SK-N-SH (cell line): ENCODE data around the gene LOXL4. TPM values are rescaled to one million over a fixed set of nuclear protein-coding genes. Genes with fewer than 3 reads are reported as not detected.

Source experiments
- CTCF ChIA-PET: fragments of 300-600, 350-600 bp; formaldehyde crosslinking; extraction: SDS; loops from one replicate; lab custom pipeline; 2021; lab: Yijun Ruan, JAX
- POLR2A ChIA-PET: fragments of 350-600 bp; sonication (Branson Sonifier 250); formaldehyde crosslinking; extraction: SDS; loops from one replicate; lab custom pipeline; 2020; ENCODE audit warnings: antibody characterized with exemption, inconsistent platforms; lab: Yijun Ruan, JAX
- DNase-seq: peaks from one replicate; pipeline ENCODE4 v3.0.0; 2012
- H2AFZ ChIP-seq: fragments of 200-600 bp; sonication (generic); 2 replicates; pipeline ENCODE4 v1.8.1; 2016; ENCODE audit warnings: antibody characterized with exemption, mild to moderate bottlenecking, low read depth
- H3F3A ChIP-seq: fragments of 200-600 bp; sonication (generic); replicated peaks from 2 replicates; pipeline ENCODE3; 2016; ENCODE audit warnings: antibody characterized with exemption, mild to moderate bottlenecking; ENCODE audit not compliant: insufficient read depth
- H3K27ac ChIP-seq, 2 experiments: fragments of 200-500 bp in 1 of 2; fragments of 200-600 bp in 1 of 2; sonication (Bioruptor generic) in 1 of 2; sonication (generic), shearing (Covaris generic) in 1 of 2; 2 replicates each; pipeline versions ENCODE4 v1.5.1 to v1.6.1; 2014 to 2016; ENCODE audit warnings: low read depth in 2 of 2, inconsistent platforms in 1 of 2, low read length in 1 of 2, mild to moderate bottlenecking in 1 of 2, mixed read lengths in 1 of 2
- H3K27me3 ChIP-seq: fragments of 200-600 bp; sonication (generic), shearing (Covaris generic); 2 replicates; pipeline ENCODE4 v1.6.1; 2016; ENCODE audit warnings: mixed run types; ENCODE audit not compliant: insufficient read depth
- H3K36me3 ChIP-seq, 2 experiments: fragments of 200-500 bp in 1 of 2; fragments of 200-600 bp in 1 of 2; sonication (Bioruptor generic) in 1 of 2; sonication (generic) in 1 of 2; replicated peaks in 1 of 2; 2 replicates each; pipeline versions ENCODE3 to v1.5.1; 2014 to 2016; ENCODE audit warnings: low read length in 1 of 2, mild to moderate bottlenecking in 1 of 2; ENCODE audit not compliant: insufficient read depth in 2 of 2, control insufficient read depth in 1 of 2
- H3K4me1 ChIP-seq, 2 experiments: fragments of 200-500 bp in 1 of 2; fragments of 200-600 bp in 1 of 2; sonication (Bioruptor generic) in 1 of 2; sonication (generic), shearing (Covaris generic) in 1 of 2; 2 replicates each; pipeline versions ENCODE4 v1.5.1 to v1.6.1; 2014 to 2016; ENCODE audit warnings: low read depth in 1 of 2, low read length in 1 of 2, mixed run types in 1 of 2; ENCODE audit not compliant: insufficient read depth in 2 of 2, control insufficient read depth in 1 of 2
- H3K4me2 ChIP-seq: fragments of 200-600 bp; sonication (generic), shearing (Covaris generic); 2 replicates; pipeline ENCODE4 v1.6.1; 2017; ENCODE audit warnings: mixed run types
- H3K4me3 ChIP-seq, 2 experiments: fragments of 200-500 bp in 1 of 2; fragments of 200-600 bp in 1 of 2; sonication (Bioruptor generic) in 1 of 2; sonication (generic), shearing (Covaris generic) in 1 of 2; 2 replicates each; pipeline versions ENCODE4 v1.5.1 to v1.8.1; 2014 to 2016; ENCODE audit warnings: low read depth in 2 of 2, inconsistent platforms in 1 of 2, low read length in 1 of 2, mild to moderate bottlenecking in 1 of 2, mixed read lengths in 1 of 2, moderate library complexity in 1 of 2
- H3K79me2 ChIP-seq: fragments of 200-600 bp; sonication (generic); 2 replicates; pipeline ENCODE4 v1.8.1; 2017; ENCODE audit warnings: mild to moderate bottlenecking; ENCODE audit not compliant: insufficient read depth
- H3K9ac ChIP-seq: fragments of 200-600 bp; sonication (generic); 2 replicates; pipeline ENCODE4 v1.6.1; 2017; ENCODE audit warnings: mixed run types
- H3K9me2 ChIP-seq: fragments of 200-600 bp; sonication (generic); 2 replicates; pipeline ENCODE4 v1.6.1; 2017; ENCODE audit warnings: mixed run types
- H3K9me3 ChIP-seq: fragments of 200-600 bp; sonication (generic); 2 replicates; pipeline ENCODE4 v1.6.1; 2017; ENCODE audit warnings: mixed run types, mild to moderate bottlenecking, moderate library complexity
- H4K20me1 ChIP-seq: fragments of 200-600 bp; sonication (generic); 2 replicates; pipeline ENCODE4 v1.6.1; 2017; ENCODE audit warnings: mild to moderate bottlenecking, mixed run types; ENCODE audit not compliant: insufficient read depth
- ELF1 ChIP-seq: IDR thresholded peaks from 2 replicates; pipeline ENCODE4 v1.4.0; 2012
- GABPA ChIP-seq: IDR thresholded peaks from 2 replicates; pipeline ENCODE4 v1.4.0; 2012; ENCODE audit warnings: low read depth, mild to moderate bottlenecking
- JUND ChIP-seq: IDR thresholded peaks from 2 replicates; pipeline ENCODE4 v1.4.0; 2012
- MXI1 ChIP-seq: IDR thresholded peaks from 2 replicates; pipeline ENCODE4 v1.6.1; 2012; ENCODE audit warnings: mild to moderate bottlenecking, low read depth, low read length, improper control_type of control experiment
- RCOR1 ChIP-seq: fragments of 150-350 bp; IDR thresholded peaks from 2 replicates; pipeline ENCODE4 v1.6.1; 2017; ENCODE audit warnings: antibody characterized with exemption, low read length
- SMC3 ChIP-seq: IDR thresholded peaks from 2 replicates; pipeline ENCODE4 v1.6.1; 2012; ENCODE audit warnings: low read depth, low read length, improper control_type of control experiment
- YY1 ChIP-seq: IDR thresholded peaks from 2 replicates; pipeline ENCODE4 v1.4.0; 2012; ENCODE audit warnings: low read depth, mild to moderate bottlenecking
- WGBS: methylation state at CpG from one replicate; pipeline ENCODE4 v1.1.6; 2017; ENCODE audit warnings: low lambda C conversion rate; 5-methylcytosine and 5-hydroxymethylcytosine counted together
- polyA plus RNA-seq, 3 experiments: library from polyadenylated mRNA; depleted of rRNA; stranded (reverse); fragments of >200 nt; gene quantifications; 2 replicates each; pipeline ENCODE4 v1.2.3, GENCODE V29; 2012
- TF ChIP-seq, protein P1 (sequence below): fragments of 150-350 bp; IDR thresholded peaks from 2 replicates; pipeline ENCODE4 v1.6.1; 2017; ENCODE audit warnings: antibody characterized with exemption, low read length, low read depth, borderline replicate concordance
- TF ChIP-seq, protein P2 (sequence below): IDR thresholded peaks from 2 replicates; pipeline ENCODE4; 2012
- TF ChIP-seq, protein P3 (sequence below): IDR thresholded peaks from 2 replicates; pipeline ENCODE4 v1.6.1; 2012; ENCODE audit warnings: mild to moderate bottlenecking, low read depth, low read length, moderate library complexity
- TF ChIP-seq, protein P4 (sequence below): fragments of 150-350 bp; IDR thresholded peaks from 2 replicates; pipeline ENCODE4 v1.6.1; 2016; ENCODE audit warnings: mild to moderate bottlenecking, low read depth, low read length

LOXL4 gene
- polyA plus RNA-seq, 1 of the 3 experiments (the other 2 are of a cell fraction) = 1.7 TPM

DNA sequence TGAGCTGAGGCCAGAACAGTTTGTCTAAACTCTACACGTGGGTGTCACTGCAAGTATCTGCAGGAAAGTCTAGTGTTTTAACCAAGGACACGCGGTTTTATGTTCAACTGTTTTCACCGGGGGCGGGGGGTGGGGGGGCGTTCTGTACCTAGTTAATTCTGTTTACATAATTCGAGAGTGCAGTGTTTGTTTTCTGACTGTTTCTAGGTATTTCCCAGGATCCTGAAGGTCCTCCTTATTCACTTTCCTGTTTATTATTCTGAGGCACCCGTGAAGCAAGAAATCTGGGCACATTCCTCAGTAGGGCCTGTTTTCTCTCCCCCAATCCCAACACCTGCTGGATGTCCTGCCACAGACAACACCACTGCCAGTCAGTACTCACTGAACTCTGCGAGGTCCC lies 7.6 kb downstream of the LOXL4 start:
- no peak overlapping the region for H3K4me2 ChIP-seq
- H3K36me3 ChIP-seq = no peaks in the 10 kb centered on the region
- H3K4me3 ChIP-seq = no peak overlapping the region
- no peaks in the 10 kb centered on the region for H3K79me2 ChIP-seq
- no peaks in the 10 kb centered on the region for H4K20me1 ChIP-seq
- no peak overlapping the region for H3K9ac ChIP-seq
- no peaks in the 10 kb centered on the region for H3K27me3 ChIP-seq
- H3K4me1 ChIP-seq = peaks cover 0 to 3% of the 10 kb centered on the region in 2 experiments; a peak in 1 of 4 replicates
- CTCF ChIA-PET = interaction anchor here (1.0 to 4.1 kb wide), 2 partner anchors 18 to 49 kb away, joined by 3 to 20 read pairs; no protein-coding TSS in a partner anchor
- H3K9me2 ChIP-seq = no peaks in the 10 kb centered on the region
- H3F3A ChIP-seq = no peaks in the 10 kb centered on the region
- DNase-seq = no peak
- POLR2A ChIA-PET = no interaction called here
- WGBS = 70% methylated on average over 9 of the region's 9 CpGs
- TF ChIP-seq GABPA (no peak), ELF1 (no peak), YY1 (no peak), JUND (no peak), RCOR1 (no peak), SMC3 (no peak), MXI1 (no peak)
- TF ChIP-seq, protein P1, sequence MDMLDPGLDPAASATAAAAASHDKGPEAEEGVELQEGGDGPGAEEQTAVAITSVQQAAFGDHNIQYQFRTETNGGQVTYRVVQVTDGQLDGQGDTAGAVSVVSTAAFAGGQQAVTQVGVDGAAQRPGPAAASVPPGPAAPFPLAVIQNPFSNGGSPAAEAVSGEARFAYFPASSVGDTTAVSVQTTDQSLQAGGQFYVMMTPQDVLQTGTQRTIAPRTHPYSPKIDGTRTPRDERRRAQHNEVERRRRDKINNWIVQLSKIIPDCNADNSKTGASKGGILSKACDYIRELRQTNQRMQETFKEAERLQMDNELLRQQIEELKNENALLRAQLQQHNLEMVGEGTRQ = no peak
- TF ChIP-seq, protein P2, sequence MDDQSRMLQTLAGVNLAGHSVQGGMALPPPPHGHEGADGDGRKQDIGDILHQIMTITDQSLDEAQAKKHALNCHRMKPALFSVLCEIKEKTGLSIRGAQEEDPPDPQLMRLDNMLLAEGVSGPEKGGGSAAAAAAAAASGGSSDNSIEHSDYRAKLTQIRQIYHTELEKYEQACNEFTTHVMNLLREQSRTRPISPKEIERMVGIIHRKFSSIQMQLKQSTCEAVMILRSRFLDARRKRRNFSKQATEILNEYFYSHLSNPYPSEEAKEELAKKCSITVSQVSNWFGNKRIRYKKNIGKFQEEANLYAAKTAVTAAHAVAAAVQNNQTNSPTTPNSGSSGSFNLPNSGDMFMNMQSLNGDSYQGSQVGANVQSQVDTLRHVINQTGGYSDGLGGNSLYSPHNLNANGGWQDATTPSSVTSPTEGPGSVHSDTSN = no peak
- TF ChIP-seq, protein P3, sequence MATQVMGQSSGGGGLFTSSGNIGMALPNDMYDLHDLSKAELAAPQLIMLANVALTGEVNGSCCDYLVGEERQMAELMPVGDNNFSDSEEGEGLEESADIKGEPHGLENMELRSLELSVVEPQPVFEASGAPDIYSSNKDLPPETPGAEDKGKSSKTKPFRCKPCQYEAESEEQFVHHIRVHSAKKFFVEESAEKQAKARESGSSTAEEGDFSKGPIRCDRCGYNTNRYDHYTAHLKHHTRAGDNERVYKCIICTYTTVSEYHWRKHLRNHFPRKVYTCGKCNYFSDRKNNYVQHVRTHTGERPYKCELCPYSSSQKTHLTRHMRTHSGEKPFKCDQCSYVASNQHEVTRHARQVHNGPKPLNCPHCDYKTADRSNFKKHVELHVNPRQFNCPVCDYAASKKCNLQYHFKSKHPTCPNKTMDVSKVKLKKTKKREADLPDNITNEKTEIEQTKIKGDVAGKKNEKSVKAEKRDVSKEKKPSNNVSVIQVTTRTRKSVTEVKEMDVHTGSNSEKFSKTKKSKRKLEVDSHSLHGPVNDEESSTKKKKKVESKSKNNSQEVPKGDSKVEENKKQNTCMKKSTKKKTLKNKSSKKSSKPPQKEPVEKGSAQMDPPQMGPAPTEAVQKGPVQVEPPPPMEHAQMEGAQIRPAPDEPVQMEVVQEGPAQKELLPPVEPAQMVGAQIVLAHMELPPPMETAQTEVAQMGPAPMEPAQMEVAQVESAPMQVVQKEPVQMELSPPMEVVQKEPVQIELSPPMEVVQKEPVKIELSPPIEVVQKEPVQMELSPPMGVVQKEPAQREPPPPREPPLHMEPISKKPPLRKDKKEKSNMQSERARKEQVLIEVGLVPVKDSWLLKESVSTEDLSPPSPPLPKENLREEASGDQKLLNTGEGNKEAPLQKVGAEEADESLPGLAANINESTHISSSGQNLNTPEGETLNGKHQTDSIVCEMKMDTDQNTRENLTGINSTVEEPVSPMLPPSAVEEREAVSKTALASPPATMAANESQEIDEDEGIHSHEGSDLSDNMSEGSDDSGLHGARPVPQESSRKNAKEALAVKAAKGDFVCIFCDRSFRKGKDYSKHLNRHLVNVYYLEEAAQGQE = no peak
- TF ChIP-seq, protein P4, sequence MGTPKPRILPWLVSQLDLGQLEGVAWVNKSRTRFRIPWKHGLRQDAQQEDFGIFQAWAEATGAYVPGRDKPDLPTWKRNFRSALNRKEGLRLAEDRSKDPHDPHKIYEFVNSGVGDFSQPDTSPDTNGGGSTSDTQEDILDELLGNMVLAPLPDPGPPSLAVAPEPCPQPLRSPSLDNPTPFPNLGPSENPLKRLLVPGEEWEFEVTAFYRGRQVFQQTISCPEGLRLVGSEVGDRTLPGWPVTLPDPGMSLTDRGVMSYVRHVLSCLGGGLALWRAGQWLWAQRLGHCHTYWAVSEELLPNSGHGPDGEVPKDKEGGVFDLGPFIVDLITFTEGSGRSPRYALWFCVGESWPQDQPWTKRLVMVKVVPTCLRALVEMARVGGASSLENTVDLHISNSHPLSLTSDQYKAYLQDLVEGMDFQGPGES = no peak
- no peak overlapping the region for H3K27ac ChIP-seq
- H3K9me3 ChIP-seq = no peaks in the 10 kb centered on the region
- H2AFZ ChIP-seq = no peak overlapping the region
